HepG2 (cell line): ENCODE data around the gene OR1F1. TPM values are rescaled to one million over a fixed set of nuclear protein-coding genes. Genes with fewer than 3 reads are reported as not detected.

Experiments used
- DNMT3B ChIP-seq: conservative IDR thresholded peaks from 2 replicates; pipeline ENCODE4 v1.6.1; 2016; ENCODE audit warnings: missing biosample characterization, control low read depth
- polyA plus RNA-seq, 8 experiments: library from polyadenylated mRNA; depleted of rRNA in 3 of 8; stranded (reverse) in 7 of 8; unstranded in 1 of 8; fragments of >200 nt; fragmentation: Illumina TruSeq in 4 of 8; extraction: Trizol in 4 of 8; gene quantifications; 2 replicates each; pipeline versions ENCODE4 v1.2.1 to v1.2.3, GENCODE V29; 2011 to 2016; ENCODE audit warnings: low read depth in 4 of 8, missing spikeins in 1 of 8, mixed read lengths in 1 of 8; ENCODE audit not compliant: insufficient read depth in 1 of 8
- total RNA-seq, 5 experiments: library from RNA; depleted of rRNA; stranded (reverse); fragments of >200 nt; fragmentation: Illumina TruSeq; extraction: Trizol; gene quantifications; 2 replicates each; pipeline ENCODE4 v1.2.3, GENCODE V29; 2016; ENCODE audit warnings: low read depth in 1 of 5
- TF ChIP-seq, protein P1 (sequence below): sonication (generic); formaldehyde crosslinking; IDR thresholded peaks from one replicate; pipeline ENCODE4 v1.5.1; 2020; ENCODE audit warnings: mild to moderate bottlenecking, missing genetic modification reagents; ENCODE audit errors: not compliant biosample characterization

The OR1F1 gene
- total and polyA plus RNA-seq, 2 of the 13 experiments (the other 11 are each of a cell fraction or from before 2014, with no cell fraction given) = 0.90 TPM; not detected in 1

DNA sequence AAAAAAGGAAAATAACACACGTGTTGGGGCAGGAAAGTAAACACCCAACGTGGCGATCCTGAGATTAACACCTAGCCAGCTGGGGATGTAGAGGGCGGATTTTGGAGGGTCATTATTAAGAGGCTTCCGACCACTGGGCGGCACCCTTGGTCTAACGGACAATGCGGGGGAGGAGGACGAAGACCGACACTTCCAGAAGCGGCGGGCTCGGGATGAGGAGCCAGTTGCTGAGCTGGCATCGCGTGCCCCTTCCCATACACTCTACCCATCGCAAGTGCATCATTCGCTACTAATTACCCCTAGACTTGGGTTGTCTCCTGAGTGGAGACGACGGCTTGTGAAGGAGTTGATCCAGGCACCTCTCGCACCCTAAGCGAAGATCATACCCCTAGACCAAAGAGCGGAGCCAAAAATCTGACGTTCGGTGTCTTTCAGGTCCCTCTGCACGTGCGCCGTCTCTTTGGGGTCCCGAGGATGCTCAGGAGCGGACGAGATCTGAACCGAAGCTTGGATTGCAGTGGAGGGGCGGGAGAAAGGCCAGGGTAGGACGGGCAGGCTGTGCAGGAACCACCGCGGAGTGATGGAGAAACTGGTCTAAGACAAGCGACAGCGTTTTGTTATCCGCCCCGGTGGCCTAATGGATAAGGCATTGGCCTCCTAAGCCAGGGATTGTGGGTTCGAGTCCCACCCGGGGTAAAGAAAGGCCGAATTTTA is 35.6 kb upstream of the OR1F1 start (continued):
- TF ChIP-seq, protein P1, sequence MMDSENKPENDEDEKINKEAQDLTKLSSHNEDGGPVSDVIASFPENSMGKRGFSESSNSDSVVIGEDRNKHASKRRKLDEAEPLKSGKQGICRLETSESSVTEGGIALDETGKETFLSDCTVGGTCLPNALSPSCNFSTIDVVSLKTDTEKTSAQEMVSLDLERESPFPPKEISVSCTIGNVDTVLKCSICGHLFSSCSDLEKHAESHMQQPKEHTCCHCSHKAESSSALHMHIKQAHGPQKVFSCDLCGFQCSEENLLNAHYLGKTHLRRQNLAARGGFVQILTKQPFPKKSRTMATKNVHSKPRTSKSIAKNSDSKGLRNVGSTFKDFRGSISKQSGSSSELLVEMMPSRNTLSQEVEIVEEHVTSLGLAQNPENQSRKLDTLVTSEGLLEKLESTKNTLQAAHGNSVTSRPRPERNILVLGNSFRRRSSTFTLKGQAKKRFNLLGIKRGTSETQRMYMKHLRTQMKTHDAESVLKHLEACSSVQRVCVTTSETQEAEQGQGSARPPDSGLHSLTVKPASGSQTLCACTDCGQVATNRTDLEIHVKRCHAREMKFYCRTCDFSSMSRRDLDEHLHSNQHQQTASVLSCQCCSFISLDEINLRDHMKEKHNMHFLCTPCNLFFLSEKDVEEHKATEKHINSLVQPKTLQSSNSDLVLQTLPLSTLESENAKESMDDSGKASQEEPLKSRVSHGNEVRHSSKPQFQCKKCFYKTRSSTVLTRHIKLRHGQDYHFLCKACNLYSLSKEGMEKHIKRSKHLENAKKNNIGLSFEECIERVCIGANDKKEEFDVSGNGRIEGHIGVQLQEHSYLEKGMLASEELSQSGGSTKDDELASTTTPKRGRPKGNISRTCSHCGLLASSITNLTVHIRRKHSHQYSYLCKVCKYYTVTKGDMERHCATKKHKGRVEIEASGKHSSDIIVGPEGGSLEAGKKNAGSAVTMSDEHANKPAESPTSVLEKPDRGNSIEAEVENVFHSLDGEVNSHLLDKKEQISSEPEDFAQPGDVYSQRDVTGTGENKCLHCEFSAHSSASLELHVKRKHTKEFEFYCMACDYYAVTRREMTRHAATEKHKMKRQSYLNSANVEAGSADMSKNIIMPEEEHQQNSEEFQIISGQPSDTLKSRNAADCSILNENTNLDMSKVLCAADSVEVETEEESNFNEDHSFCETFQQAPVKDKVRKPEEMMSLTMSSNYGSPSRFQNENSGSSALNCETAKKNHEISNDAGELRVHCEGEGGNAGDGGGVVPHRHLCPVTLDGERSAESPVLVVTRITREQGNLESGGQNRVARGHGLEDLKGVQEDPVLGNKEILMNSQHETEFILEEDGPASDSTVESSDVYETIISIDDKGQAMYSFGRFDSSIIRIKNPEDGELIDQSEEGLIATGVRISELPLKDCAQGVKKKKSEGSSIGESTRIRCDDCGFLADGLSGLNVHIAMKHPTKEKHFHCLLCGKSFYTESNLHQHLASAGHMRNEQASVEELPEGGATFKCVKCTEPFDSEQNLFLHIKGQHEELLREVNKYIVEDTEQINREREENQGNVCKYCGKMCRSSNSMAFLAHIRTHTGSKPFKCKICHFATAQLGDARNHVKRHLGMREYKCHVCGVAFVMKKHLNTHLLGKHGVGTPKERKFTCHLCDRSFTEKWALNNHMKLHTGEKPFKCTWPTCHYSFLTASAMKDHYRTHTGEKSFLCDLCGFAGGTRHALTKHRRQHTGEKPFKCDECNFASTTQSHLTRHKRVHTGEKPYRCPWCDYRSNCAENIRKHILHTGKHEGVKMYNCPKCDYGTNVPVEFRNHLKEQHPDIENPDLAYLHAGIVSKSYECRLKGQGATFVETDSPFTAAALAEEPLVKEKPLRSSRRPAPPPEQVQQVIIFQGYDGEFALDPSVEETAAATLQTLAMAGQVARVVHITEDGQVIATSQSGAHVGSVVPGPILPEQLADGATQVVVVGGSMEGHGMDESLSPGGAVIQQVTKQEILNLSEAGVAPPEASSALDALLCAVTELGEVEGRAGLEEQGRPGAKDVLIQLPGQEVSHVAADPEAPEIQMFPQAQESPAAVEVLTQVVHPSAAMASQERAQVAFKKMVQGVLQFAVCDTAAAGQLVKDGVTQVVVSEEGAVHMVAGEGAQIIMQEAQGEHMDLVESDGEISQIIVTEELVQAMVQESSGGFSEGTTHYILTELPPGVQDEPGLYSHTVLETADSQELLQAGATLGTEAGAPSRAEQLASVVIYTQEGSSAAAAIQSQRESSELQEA (CRISPR knock-in tag) = peak; percentile 68
- TF ChIP-seq DNMT3B (CRISPR knock-in tag) = peak; percentile 91; the same call in 1 of the 2 replicates
- TF ChIP-seq, all 625 proteins: peak for 248
